ENCODE data around the gene CFAP46.
"Not testable (repeated sequence)": the region's sequence is repeated elsewhere in the genome, so short reads cannot be mapped to it uniquely, and the experiment has no call there.

Gene CFAP46

DNA sequence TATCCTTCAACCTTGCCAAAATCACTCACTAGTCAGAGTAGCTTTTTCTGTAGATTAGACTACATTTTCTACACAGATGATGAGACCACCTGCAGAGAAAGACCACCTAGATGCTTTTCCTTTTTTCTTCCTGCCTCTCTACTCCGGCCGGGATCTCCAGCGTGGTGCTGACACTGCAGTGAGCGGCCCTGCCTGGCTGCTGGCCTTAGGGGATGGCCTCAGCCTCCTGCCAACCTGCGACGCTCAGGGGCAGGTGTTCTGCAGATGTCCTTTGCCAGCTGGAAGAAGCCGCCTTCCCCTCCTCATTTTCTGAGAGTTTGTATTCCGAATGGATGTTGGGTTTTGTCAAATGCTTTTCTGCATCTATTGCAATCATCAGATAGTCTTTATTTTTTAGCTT, 113.0 kb downstream of the CFAP46 start:
- DNase-seq (ENCODE audit: extremely low spot score) = no peak
- TF ChIP-seq BHLHE40 (IDR thresholded peaks at IDR 0.05; ENCODE audit: borderline replicate concordance) (no peak), L3MBTL2 (conservative IDR thresholded peaks at IDR 0.05) (no peak), SUZ12 (IDR thresholded peaks at IDR 0.05) (no peak), FOXA1 (IDR thresholded peaks at IDR 0.05) (no peak), LEF1 (IDR thresholded peaks at IDR 0.05; ENCODE audit: borderline replicate concordance) (no peak), ARNT (IDR thresholded peaks at IDR 0.05) (no peak), FOXM1 (IDR thresholded peaks at IDR 0.05; ENCODE audit: borderline replicate concordance) (no peak), TARDBP (IDR thresholded peaks at IDR 0.05) (no peak), ELF4 (IDR thresholded peaks at IDR 0.05) (no peak), FOXK2 (IDR thresholded peaks at IDR 0.05) (no peak), HDGF (IDR thresholded peaks at IDR 0.05; ENCODE audit: borderline replicate concordance) (no peak), CTBP1 (IDR thresholded peaks at IDR 0.05; ENCODE audit: borderline replicate concordance) (no peak), SP1 (IDR thresholded peaks at IDR 0.05) (no peak), ZNF384 (IDR thresholded peaks at IDR 0.05) (no peak), NFRKB (IDR thresholded peaks at IDR 0.05) (no peak)
- TF ChIP-seq, protein P1, sequence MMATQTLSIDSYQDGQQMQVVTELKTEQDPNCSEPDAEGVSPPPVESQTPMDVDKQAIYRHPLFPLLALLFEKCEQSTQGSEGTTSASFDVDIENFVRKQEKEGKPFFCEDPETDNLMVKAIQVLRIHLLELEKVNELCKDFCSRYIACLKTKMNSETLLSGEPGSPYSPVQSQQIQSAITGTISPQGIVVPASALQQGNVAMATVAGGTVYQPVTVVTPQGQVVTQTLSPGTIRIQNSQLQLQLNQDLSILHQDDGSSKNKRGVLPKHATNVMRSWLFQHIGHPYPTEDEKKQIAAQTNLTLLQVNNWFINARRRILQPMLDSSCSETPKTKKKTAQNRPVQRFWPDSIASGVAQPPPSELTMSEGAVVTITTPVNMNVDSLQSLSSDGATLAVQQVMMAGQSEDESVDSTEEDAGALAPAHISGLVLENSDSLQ (IDR thresholded peaks at IDR 0.05) = no peak
- ChIA-PET POLR2A (no interaction called here), CTCF (no interaction called here)

DNA sequence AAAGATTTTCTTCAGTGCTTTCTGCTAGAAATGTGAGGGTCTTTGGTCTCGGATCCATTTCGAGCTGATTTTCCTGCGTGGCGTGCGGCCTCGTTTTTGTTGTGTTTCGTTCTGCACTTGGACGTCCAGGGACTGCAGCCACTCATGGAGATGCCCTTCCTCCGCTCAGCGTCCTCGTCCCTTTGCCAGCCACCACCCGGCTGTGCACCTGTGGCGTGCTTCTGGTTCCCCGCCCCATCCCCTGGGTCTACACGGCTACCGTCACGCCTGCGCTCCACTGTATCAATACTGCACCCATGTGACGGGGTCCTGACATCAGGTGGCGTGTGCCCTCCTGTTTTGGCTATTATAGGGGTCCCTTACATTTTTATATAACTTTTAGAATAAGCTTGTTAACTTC, 113.7 kb downstream of the CFAP46 start:
- ChIA-PET CTCF (no interaction called here), POLR2A (no interaction called here)
- DNase-seq (ENCODE audit: extremely low spot score) = no peak
- TF ChIP-seq BHLHE40 (IDR thresholded peaks at IDR 0.05; ENCODE audit: borderline replicate concordance) (no peak), NFRKB (IDR thresholded peaks at IDR 0.05) (no peak), TARDBP (IDR thresholded peaks at IDR 0.05) (no peak), FOXM1 (IDR thresholded peaks at IDR 0.05; ENCODE audit: borderline replicate concordance) (no peak), FOXK2 (IDR thresholded peaks at IDR 0.05) (no peak)

DNA sequence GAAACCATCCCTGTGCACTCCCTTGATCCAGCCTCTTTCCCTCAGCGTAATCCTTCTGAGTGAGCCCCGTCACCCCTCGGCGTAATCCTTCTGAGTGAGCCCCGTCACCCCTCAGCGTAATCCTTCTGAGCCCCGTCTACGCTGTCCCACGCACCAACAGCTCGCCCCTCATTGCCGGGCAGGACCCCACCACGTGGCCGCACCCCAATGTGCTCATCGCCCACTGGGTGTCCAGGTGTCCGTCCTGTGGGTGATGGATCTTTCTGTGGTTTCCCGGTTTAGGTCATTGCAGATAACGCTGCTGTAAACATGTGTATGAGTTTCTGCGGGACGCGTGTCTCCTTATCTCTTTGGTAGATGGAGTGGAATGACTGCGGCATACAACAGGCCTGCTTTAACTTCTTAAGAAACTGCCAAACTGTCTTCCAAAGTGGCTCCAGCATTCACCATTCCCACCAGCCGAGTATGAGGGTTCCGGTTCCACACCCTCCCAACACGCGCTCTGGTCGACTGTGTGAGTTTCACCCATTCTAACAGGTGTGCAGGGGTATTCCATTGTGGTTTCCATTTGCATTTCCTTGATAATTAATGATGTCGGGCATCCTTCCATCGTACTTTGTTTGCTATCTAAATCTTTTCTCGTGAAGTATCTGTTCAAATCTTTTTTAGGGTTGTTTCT, 114.4 kb downstream of the CFAP46 start:
- DNase-seq (ENCODE audit: extremely low spot score) = no peak
- ChIA-PET POLR2A (no interaction called here), CTCF (no interaction called here)
- TF ChIP-seq FOXA1 (IDR thresholded peaks at IDR 0.05) = no peak
- no peak for TF ChIP-seq HDGF (IDR thresholded peaks at IDR 0.05; ENCODE audit: borderline replicate concordance)
- TF ChIP-seq BHLHE40 (IDR thresholded peaks at IDR 0.05; ENCODE audit: borderline replicate concordance) = no peak
- TF ChIP-seq ELF4 (IDR thresholded peaks at IDR 0.05) = no peak

DNA sequence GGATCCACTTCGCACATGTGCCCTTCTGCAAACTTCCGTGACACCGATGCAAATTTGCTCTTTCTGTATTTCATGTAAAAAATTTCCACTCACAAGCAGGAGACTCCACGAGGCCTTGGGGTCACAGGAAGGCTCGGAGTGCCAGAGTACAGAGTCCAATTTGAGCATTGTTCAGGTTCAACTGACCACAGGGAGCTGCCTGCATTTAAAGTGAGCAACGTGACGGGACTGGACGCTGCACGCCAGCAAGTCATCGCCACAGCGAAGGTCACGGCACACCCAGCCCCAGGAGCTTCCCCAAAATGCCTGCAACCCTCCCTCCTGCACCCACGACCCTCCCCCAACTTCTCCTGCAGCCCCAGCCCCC, 115.0 kb downstream of the CFAP46 start:
- no peak for DNase-seq (ENCODE audit: extremely low spot score)
- POLR2A ChIA-PET = no interaction called here
- CTCF ChIA-PET = interaction anchor here (0.6 kb wide), 1 partner anchor 7 kb away, joined by 4 read pairs; no protein-coding TSS in a partner anchor
- TF ChIP-seq, protein P1 (IDR thresholded peaks at IDR 0.05) = no peak
- no peak for TF ChIP-seq SP1 (IDR thresholded peaks at IDR 0.05)

DNA sequence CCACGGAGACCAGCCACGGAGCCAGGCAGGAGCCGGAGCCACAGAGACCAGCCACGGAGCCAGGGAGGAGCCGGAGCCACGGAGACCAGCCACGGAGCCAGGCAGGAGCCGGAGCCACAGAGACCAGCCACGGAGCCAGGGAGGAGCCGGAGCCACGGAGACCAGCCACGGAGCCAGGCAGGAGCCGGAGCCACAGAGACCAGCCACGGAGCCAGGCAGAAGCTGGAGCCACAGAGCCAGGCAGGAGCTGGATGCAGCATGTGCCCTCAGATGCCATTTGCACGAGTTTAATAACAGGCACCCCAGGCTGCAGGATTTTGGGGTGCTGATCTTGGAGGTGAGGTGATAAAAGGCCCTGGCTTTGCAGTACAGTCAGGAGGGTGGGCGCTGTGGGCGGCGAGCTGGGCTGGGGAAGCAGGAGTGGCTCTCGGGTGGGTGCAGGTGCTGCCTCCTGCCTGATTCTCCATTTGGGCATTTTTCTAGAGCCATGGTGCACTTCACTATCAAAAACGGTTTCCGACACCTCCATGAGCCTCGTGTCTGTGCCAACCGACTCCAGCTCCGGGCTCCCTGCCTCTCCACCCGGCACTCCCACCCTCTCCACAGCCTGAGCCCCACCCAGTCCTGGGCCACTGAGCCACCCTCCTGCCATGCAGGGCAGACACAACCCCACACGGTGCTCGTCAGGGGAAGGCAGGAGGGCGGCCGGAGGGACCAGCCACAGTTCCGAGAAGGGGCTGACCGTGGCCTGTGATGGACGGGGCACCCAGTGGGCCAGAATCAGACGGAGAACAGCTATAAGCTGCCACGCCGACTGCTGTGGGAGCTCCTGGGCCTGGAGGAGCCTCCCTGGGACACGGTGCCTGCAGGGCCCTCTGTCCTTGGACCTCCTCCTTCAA, 115.6 kb downstream of the CFAP46 start:
- TF ChIP-seq NFRKB (IDR thresholded peaks at IDR 0.05) (no peak), ZNF384 (IDR thresholded peaks at IDR 0.05) (no peak), FOXK2 (IDR thresholded peaks at IDR 0.05) (no peak), ARNT (IDR thresholded peaks at IDR 0.05) (no peak), HDGF (IDR thresholded peaks at IDR 0.05; ENCODE audit: borderline replicate concordance) (no peak), TARDBP (IDR thresholded peaks at IDR 0.05) (no peak), SP1 (IDR thresholded peaks at IDR 0.05) (no peak), FOXM1 (IDR thresholded peaks at IDR 0.05; ENCODE audit: borderline replicate concordance) (no peak), BHLHE40 (IDR thresholded peaks at IDR 0.05; ENCODE audit: borderline replicate concordance) (no peak), FOXA1 (IDR thresholded peaks at IDR 0.05) (no peak), ELF4 (IDR thresholded peaks at IDR 0.05) (no peak), SUZ12 (IDR thresholded peaks at IDR 0.05) (no peak)
- ChIA-PET CTCF (interaction anchor here (0.6 kb wide), 1 partner anchor 8 kb away, joined by 4 read pairs; no protein-coding TSS in a partner anchor), POLR2A (no interaction called here)

DNA sequence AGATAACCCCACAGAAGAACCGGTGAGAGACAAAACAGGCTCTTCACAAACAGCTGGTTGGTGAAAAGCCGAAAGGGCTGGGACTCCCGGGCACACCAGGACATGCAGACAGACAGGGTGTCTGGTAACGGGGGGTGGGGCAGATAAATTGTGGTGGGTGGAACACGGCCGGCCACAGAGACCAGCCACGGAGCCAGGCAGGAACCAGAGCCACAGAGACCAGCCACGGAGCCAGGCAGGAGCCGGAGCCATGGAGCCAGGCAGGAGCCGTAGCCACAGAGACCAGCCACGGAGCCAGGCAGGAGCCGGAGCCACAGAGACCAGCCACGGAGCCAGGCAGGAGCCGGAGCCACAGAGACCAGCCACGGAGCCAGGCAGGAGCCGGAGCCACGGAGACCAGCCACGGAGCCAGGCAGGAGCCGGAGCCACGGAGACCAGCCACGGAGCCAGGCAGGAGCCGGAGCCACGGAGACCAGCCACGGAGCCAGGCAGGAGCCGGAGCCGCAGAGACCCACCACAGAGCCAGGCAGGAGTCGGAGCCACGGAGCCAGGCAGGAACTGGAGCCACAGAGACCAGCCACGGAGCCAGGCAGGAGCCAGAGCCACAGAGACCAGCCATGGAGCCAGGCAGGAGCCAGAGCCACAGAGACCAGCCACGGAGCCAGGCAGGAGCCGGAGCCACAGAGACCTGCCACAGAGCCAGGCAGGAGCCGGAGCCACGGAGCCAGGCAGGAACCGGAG, 116.4 kb downstream of the CFAP46 start:
- CTCF ChIA-PET = not testable (repeated sequence)

More for the DNA sequence above, 115.6 kb downstream of the CFAP46 start:
- DNase-seq (ENCODE audit: extremely low spot score) = no peak

DNA sequence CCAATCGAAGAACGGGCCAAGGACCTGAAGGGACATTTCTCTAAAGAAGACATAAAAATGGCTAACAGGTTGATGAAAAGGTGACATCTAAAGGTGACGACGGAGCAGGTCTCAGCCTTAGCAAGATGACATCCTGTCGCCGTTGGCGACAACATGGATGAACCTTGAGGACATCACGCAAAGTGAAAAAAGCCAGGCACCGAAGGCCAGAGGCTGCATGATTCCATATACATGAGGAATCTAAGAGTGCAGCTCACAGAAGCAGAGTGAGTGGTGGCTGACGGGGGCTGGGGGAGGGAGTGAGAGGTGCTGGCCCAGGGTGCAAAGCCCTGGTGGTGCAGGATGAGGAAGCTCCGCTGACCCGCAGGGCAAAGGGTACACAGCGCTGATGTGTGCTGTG, 122.3 kb downstream of the CFAP46 start:
- ChIA-PET POLR2A (no interaction called here), CTCF (no interaction called here)
- DNase-seq (ENCODE audit: extremely low spot score) = no peak
- TF ChIP-seq FOXA1 (IDR thresholded peaks at IDR 0.05) (no peak), LEF1 (IDR thresholded peaks at IDR 0.05; ENCODE audit: borderline replicate concordance) (no peak), TARDBP (IDR thresholded peaks at IDR 0.05) (no peak), L3MBTL2 (conservative IDR thresholded peaks at IDR 0.05) (no peak), ELF4 (IDR thresholded peaks at IDR 0.05) (no peak)

More for the DNA sequence above, 116.4 kb downstream of the CFAP46 start:
- DNase-seq (ENCODE audit: extremely low spot score); POLR2A ChIA-PET: not testable (repeated sequence)
